Subcutaneous abdominal adipose tissue (tissue), 5 donors: ENCODE data around the gene ARG2.
A peak's percentile ranks its signal among the peaks of the same experiment; 100 is the strongest.

Experiments used
- H3K27ac ChIP-seq: one replicate; pipeline ENCODE4 v1.7.0; 2013; ENCODE audit warnings: low read depth, mild to moderate bottlenecking, inconsistent platforms, low read length, moderate library complexity
- H3K27me3 ChIP-seq, 5 donors: one replicate each; pipeline ENCODE4 v1.7.0; 2013; ENCODE audit warnings: low read length in 5 of 5, inconsistent platforms in 1 of 5; ENCODE audit not compliant: control insufficient read depth in 5 of 5, insufficient read depth in 4 of 5
- H3K36me3 ChIP-seq, 5 donors: one replicate each; pipeline ENCODE4 v1.7.0; 2013; ENCODE audit warnings: low read length in 5 of 5; ENCODE audit not compliant: control insufficient read depth in 5 of 5, insufficient read depth in 5 of 5
- H3K4me1 ChIP-seq, 5 donors: one replicate each; pipeline ENCODE4 v1.7.0; 2013; ENCODE audit warnings: low read length in 5 of 5, mild to moderate bottlenecking in 3 of 5, moderate library complexity in 1 of 5; ENCODE audit not compliant: control insufficient read depth in 5 of 5, insufficient read depth in 5 of 5
- H3K4me3 ChIP-seq, 5 donors: one replicate each; pipeline ENCODE4 v1.7.0; 2013; ENCODE audit warnings: low read length in 5 of 5, low read depth in 1 of 5
- H3K9ac ChIP-seq, 5 donors: one replicate each; pipeline ENCODE4 v1.7.0; 2013; ENCODE audit warnings: low read length in 5 of 5, mild to moderate bottlenecking in 4 of 5, moderate library complexity in 3 of 5
- H3K9me3 ChIP-seq, 5 donors: one replicate each; pipeline ENCODE4 v1.7.0; 2013; ENCODE audit warnings: low read length in 5 of 5; ENCODE audit not compliant: control insufficient read depth in 5 of 5
- donor health status: healthy.
- donor health status: healthy.
- donor health status: healthy.
- donor health status: healthy.
- donor health status: healthy.

Gene ARG2

DNA sequence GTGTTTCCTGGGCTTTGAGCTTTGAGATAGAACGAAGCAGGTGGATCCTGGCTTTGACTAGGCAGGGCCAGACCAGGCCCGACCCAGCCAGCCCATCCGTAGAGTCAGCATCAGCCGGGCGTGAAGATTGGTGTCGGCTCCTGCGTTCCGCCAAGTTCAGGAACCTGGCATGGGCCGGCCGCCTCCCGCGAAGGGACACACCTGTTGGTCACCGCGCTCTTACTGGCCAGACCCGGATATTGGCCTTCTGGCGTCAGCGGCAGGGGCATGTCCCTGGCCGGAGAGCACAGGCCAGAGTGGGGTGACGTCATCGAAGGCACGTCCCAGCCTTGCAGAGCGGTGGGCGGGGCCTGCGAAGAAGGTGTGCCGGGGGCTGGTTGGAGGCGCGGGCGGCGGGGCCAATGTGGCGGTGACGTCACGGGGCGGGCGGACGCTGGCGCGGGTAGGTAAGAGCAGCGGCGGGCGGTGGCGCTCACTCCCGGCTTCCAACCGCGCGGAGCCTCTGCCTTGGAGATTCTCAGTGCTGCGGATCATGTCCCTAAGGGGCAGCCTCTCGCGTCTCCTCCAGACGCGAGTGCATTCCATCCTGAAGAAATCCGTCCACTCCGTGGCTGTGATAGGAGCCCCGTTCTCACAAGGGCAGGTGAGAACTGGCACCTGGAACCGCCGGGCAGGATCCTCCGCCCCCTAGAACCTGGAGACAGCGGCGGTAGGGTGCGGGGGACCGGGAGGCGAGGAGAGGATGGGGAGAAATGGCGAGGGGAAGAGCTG lies at the start of gene ARG2:
TSS of gene ARG2 (plus strand) at position 475 of the 771 bp plus-strand sequence. CDS start at position 533, 58 bp downstream.
- H3K36me3 ChIP-seq, result no peaks in the 10 kb centered on the region
- H3K9me3 ChIP-seq, result no peaks in the 10 kb centered on the region
- H3K27me3 ChIP-seq, result no peaks in the 10 kb centered on the region
- no peak within 1 kb of the TSS for H3K27ac ChIP-seq
- H3K4me3 ChIP-seq, result peak within 1 kb of the TSS; percentile 69 to 82 (median 74)
- H3K9ac ChIP-seq, result peak within 1 kb of the TSS in 4 of 5 donors; percentile 64 to 84 (median 69)
- peaks cover 0 to 32% (median 24%) of the 10 kb centered on the region in 5 donors for H3K4me1 ChIP-seq

- Histone ChIP-seq H3K27ac (no peak overlapping the region), H3K4me1 (peaks cover 0 to 26% (median 12%) of the 10 kb centered on the region in 5 donors), H3K9me3 (no peaks in the 10 kb centered on the region), H3K9ac (no peak overlapping the region), H3K27me3 (no peaks in the 10 kb centered on the region), H3K36me3 (peaks cover 0 to 4% (median 1%) of the 10 kb centered on the region in 5 donors), H3K4me3 (no peak overlapping the region)
Measured at GRCh38 chr14:67570453-67570852, 49.3 kb upstream of the ARG2 start.

DNA sequence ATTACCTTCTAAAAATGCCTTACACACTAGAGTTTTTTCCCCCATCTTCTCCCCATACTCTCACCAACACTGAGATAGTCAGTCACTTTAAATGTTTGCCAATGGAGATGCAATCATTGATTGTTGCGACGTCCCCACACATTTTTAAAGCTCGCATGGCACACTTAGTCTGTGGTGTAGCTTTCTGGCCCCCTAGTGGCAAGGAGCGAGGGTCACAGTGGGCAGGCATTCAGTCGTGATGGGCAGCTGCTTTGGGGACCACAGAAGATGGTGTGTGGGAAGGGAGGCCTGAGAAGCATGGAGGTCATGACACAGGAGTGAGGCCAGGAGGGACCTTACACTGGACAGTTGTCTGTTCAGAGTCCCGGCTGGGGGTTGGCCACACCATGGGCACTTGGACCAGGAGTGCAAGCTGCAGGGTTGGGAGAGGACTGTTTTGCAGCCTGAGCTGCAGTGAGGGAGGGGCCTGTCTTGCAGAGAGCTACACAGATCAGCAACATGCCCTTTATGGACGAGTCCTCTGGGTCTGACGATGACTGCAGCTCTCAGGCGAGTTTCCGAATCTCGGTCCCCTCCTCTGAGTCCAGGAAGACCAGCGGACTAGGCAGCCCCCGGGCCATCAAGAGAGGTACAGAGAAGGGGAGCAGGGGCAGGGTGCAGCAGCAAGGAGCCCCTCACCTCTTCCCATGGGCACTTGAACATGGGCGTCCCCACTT lies 48.3 kb upstream of the ARG2 start:
- H3K9ac ChIP-seq, result no peak overlapping the region
- no peaks in the 10 kb centered on the region for H3K9me3 ChIP-seq
- peaks cover 0 to 20% (median 11%) of the 10 kb centered on the region in 5 donors for H3K4me1 ChIP-seq
- peaks cover 0 to 9% (median 5%) of the 10 kb centered on the region in 5 donors for H3K36me3 ChIP-seq
- no peaks in the 10 kb centered on the region for H3K27me3 ChIP-seq
- H3K27ac ChIP-seq, result no peak overlapping the region
- no peak overlapping the region for H3K4me3 ChIP-seq

- Histone ChIP-seq H3K36me3 (peaks cover 0 to 9% (median 5%) of the 10 kb centered on the region in 5 donors), H3K4me3 (no peak overlapping the region), H3K9ac (no peak overlapping the region), H3K4me1 (peaks cover 0 to 15% (median 5%) of the 10 kb centered on the region in 5 donors), H3K27ac (no peak overlapping the region), H3K27me3 (no peaks in the 10 kb centered on the region), H3K9me3 (no peaks in the 10 kb centered on the region)
Measured at GRCh38 chr14:67571991-67572323, 47.8 kb upstream of the ARG2 start.

DNA sequence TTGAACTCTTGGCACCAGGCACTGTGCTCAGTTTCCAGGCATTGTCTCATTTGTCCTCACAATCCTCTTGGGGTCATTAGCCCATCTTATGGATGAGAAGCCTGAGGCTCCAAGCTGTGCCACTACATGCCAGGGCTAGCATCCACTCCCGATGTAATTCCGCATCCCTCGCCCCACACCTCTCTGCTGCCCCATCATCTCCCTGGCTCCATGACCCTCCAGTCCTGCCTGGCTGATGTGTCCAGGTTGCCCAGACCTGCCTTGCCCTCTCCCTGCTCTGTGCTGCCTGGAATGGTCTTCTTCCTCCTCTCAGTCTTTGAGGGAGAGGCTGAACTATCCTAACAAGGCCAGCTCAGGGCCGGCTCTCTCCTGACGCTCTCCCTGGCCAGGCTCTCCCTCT lies 47.1 kb upstream of the ARG2 start:
- H3K36me3 ChIP-seq, result peaks cover 0 to 9% (median 5%) of the 10 kb centered on the region in 5 donors
- H3K27ac ChIP-seq, result no peak overlapping the region
- no peak overlapping the region for H3K4me3 ChIP-seq
- H3K4me1 ChIP-seq, result peaks cover 0 to 8% (median under 1%) of the 10 kb centered on the region in 5 donors
- H3K9ac ChIP-seq, result no peak overlapping the region
- H3K9me3 ChIP-seq, result no peaks in the 10 kb centered on the region
- no peaks in the 10 kb centered on the region for H3K27me3 ChIP-seq

- H3K4me3 ChIP-seq, result no peak overlapping the region
- H3K36me3 ChIP-seq, result peaks cover 0 to 11% (median 9%) of the 10 kb centered on the region in 5 donors
- H3K4me1 ChIP-seq, result peaks cover 0 to 3% (median 0%) of the 10 kb centered on the region in 5 donors
- H3K9ac ChIP-seq, result no peak overlapping the region
- H3K27ac ChIP-seq, result no peak overlapping the region
- H3K9me3 ChIP-seq, result no peaks in the 10 kb centered on the region
- H3K27me3 ChIP-seq, result no peaks in the 10 kb centered on the region
Measured at GRCh38 chr14:67573228-67574010, 46.3 kb upstream of the ARG2 start.

DNA sequence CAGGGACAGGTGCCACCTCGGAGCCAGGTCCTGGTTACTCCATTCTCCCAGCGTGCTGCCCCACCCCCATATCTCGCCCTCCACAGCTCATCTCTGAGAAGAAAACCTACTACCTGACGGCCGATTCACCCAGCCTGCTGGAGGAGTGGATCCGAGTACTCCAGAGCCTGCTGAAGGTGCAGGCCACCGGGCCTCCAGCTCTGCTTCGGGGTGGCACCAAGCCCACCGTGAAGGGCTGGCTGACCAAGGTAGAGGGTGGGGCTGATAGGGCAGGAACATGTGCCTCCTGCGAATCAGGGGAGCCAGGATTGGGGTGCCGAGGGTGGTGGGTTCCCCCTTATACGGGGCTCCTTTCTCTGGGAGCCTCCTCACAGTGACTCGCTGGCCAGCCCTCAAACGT lies 45.6 kb upstream of the ARG2 start:
- Histone ChIP-seq H3K9ac (no peak overlapping the region), H3K4me3 (no peak overlapping the region), H3K36me3 (peaks cover 0 to 17% (median 14%) of the 10 kb centered on the region in 5 donors), H3K27ac (no peak overlapping the region), H3K27me3 (no peaks in the 10 kb centered on the region), H3K9me3 (no peaks in the 10 kb centered on the region), H3K4me1 (peaks cover 0 to 3% (median 0%) of the 10 kb centered on the region in 5 donors)

DNA sequence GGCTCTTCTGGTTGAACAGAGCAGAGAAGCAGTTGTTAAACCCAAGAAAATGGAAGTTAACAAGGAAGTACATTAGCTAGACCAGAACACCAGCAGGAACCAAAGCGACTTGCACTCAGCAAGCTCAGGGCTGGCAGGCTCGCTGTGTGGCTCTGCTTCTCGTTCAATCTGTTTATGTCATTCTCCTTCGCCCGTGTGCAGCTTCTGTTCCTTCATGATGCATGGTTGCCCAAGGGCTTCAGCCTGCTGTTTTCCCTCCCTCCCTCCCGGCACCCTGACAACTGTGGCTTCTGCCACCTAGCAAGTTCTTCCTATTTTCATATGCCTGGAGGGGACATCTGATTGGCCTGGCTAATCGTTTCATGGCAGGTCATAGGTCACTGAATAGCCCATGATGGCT lies 44.9 kb upstream of the ARG2 start:
- Histone ChIP-seq H3K4me1 (peaks cover 0 to 3% (median 0%) of the 10 kb centered on the region in 5 donors), H3K27ac (no peak overlapping the region), H3K36me3 (peaks cover 0 to 22% (median 19%) of the 10 kb centered on the region in 5 donors), H3K9me3 (no peaks in the 10 kb centered on the region), H3K4me3 (no peak overlapping the region), H3K27me3 (no peaks in the 10 kb centered on the region), H3K9ac (no peak overlapping the region)

GRCh38 chr14:67575684-67576083 lies 44.0 kb upstream of the ARG2 start:
- H3K9me3 ChIP-seq, result no peaks in the 10 kb centered on the region
- no peak overlapping the region for H3K27ac ChIP-seq
- no peaks in the 10 kb centered on the region for H3K27me3 ChIP-seq
- no peak overlapping the region for H3K9ac ChIP-seq
- H3K4me3 ChIP-seq, result no peak overlapping the region
- H3K36me3 ChIP-seq, result peaks cover 0 to 26% (median 22%) of the 10 kb centered on the region in 5 donors
- peaks cover 0 to 3% (median 0%) of the 10 kb centered on the region in 5 donors for H3K4me1 ChIP-seq
